ENCODE data around the gene WDFY1. TPM values are rescaled to one million over a fixed set of nuclear protein-coding genes. Genes with fewer than 3 reads are reported as not detected.

WDFY1 gene
- 70.9 and 78.5 TPM in 2 replicates for total RNA-seq (2014; rRNA removed; shearing (Covaris generic))

GRCh38 chr2:223944703-223945531 is at the start of gene WDFY1:
Gene WDFY1, minus strand, starts transcription at chr2:223945335. Its CDS starts 51 bp downstream, at chr2:223945284.
- peak; percentile 72 for DNase-seq (ENCODE audit: low spot score)

- DNase-seq (ENCODE audit: low spot score) = no peak
Measured at GRCh38 chr2:223994562-223995162, 49.5 kb upstream of the WDFY1 start.

DNA sequence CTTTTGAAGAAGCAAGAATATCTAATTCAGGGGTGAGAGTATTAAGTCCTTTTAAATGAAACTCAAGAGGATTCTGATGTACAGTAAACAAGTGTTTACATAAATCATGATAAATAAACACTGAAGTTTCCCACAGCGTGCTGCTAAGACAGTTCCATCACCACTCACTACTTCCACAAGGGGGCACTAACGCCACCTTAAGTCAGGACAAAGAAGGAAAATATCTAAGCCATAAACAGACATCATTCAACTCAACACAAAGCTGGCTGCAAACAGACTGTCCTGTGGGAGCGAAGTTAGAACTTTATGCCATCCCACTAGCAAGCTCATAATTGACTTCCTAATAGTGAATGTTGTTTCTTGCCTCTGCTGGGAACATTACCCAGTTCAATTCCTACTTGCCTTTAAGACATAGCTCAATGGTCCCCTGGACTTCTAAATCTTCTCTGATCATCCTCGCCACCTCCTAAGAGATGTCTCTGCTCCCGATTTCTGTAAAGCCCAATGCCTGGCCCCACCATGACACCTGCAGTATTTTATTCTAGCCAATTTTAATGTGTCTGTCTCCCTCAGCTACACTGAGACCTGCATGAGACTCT is 48.6 kb upstream of the WDFY1 start:
- peak; percentile 74 for DNase-seq (ENCODE audit: low spot score)

DNA sequence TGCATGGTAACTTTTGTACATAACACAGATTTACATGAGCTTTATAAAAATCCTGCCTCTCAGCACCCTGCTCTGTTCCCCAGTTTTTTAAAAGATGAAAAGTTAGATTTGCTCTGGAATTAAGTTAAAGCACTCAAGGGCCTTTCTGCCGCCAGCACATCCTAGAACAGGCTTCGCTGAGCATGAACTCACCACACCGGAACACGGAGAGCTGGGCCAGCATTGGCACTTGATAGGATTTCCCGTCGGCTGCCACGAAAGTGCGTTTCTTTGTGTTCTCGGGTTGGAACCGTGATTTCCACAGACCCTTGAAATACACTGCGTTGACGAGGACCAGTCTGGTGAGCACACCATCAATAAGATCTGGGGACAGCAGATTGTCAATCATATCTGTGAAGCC is 46.5 kb upstream of the WDFY1 start:
- DNase-seq (ENCODE audit: low spot score) = no peak

DNA sequence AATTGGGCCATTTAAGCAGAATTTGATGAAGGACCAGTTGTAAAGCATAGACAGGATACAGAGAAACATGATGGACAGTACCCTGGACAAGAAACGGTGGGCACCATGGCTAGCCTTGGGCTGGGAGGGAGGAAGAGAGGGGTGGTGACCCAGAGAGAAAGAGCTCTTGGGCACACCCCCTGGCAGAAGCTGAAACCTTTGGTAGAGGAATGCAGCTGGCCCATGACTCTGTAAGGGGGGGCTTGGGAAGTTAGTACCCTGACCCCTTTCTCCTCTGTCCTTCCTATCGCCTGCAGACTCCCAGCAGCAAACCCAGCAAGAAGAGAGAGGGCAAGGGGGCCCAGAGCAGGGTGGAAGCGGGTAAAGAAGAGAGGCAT is 44.7 kb upstream of the WDFY1 start:
- no peak for DNase-seq (ENCODE audit: low spot score)

DNA sequence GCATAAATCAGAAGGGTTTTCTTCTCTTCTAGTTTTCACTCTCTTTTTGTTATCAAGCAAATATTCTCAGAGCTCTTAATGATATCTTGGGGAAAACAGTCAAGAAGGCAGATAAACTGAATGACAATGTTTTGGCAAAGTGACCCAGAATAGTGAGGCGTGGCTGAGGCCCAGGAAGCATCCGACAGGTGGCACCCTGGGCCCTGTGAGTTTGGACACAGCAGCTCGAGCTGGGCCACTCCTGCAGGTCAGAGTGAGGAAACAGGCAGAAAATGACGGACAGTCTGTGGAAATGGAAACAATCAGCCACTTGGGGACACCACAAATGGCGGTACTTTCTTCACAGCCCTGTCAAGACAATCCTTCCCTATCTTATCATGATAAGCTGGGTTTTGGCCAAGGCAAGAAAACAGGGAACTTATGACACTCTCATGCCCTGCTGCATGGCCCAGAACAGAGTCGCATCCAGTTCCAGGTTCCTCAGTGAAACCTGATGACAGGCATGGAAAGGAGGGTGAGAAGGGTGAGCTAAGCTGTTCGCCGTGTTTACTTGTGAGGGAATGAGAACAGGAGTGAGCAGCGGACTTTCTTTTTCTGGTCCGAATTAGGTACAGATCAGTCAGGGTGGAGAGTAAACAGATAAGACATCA is 44.2 kb upstream of the WDFY1 start:
- no peak for DNase-seq (ENCODE audit: low spot score)

GRCh38 chr2:223981241-223981640 is 36.1 kb upstream of the WDFY1 start:
- DNase-seq (ENCODE audit: low spot score) = no peak

GRCh38 chr2:223980803-223981202 is 35.7 kb upstream of the WDFY1 start:
- DNase-seq (ENCODE audit: low spot score) = no peak

GRCh38 chr2:223980397-223980735 is 35.2 kb upstream of the WDFY1 start:
- DNase-seq (ENCODE audit: low spot score) = no peak

- DNase-seq (ENCODE audit: low spot score) = no peak
Measured at GRCh38 chr2:223979730-223980396, 34.7 kb upstream of the WDFY1 start.

GRCh38 chr2:223978451-223978850 is 33.3 kb upstream of the WDFY1 start:
- DNase-seq (ENCODE audit: low spot score) = no peak

- DNase-seq (ENCODE audit: low spot score) = peak; percentile 63
Measured at GRCh38 chr2:223976635-223977226, 31.6 kb upstream of the WDFY1 start.

DNA sequence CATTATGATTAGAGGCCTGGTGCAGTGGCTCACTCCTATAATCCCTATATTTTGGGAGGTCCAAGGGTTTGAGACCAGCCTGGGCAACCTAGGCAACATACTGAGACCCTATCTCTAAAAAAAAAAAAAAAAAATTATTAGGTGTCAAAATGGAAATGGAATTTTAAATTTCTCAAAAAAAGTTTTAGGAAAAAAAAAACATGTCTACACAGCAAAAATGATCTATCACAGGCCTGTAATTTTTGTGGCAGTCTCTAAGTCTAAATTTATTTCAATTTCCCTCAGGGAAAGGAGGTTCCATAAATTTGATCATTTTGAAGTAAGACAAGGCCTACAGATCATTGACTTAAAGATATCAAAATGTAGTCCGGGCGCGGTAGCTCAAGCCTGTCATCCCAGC is 28.5 kb upstream of the WDFY1 start:
- DNase-seq (ENCODE audit: low spot score) = no peak

GRCh38 chr2:223972656-223973102 is 27.5 kb upstream of the WDFY1 start:
- no peak for DNase-seq (ENCODE audit: low spot score)

GRCh38 chr2:223971731-223972130 is 26.6 kb upstream of the WDFY1 start:
- DNase-seq (ENCODE audit: low spot score) = no peak

GRCh38 chr2:223970343-223971128 is 25.4 kb upstream of the WDFY1 start:
- DNase-seq (ENCODE audit: low spot score) = peak; percentile 48

GRCh38 chr2:223969856-223970255 is 24.7 kb upstream of the WDFY1 start:
- DNase-seq (ENCODE audit: low spot score) = peak; percentile 18

DNA sequence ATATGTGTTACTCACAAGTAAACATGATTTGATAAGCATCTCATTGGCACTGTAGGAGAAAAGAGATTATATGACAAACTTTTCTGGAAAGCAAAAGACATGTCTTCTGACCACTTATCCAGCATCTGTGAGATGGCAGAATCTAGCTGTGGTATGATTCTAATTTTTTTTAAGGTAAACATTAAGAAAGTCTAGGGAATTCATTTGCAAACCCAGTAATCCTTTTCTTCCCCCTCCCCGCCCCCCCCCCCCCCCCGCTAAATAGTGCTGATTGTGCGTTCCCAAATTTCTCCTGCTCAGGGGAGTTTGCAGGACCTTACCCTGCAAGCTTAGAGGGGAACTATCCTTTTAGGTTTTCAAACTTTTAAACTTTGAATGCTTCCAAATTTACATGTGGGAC is 24.2 kb upstream of the WDFY1 start:
- no peak for DNase-seq (ENCODE audit: low spot score)

DNA sequence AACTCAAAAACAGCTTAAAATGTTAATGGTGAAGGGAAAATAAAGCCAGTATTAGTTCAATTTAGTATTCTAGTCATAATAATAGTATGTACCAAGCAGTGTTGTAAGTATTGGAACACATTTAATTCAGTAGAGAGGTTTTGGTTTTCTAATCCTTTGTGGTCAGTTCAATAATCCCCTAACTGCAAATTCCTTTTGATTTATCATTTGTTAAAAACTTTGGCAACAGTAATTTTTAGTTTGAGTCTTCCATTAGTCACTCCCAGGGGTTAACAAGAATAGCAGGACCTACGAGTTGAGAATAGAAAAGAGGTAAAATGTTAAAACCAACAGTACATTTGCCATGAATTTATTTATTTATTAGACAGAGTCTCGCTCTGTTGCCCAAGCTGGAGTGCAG is 22.8 kb upstream of the WDFY1 start:
- no peak for DNase-seq (ENCODE audit: low spot score)

- DNase-seq (ENCODE audit: low spot score) = no peak
Measured at GRCh38 chr2:223959688-223960087, 14.6 kb upstream of the WDFY1 start.

Data from A172 (cell line).